ENCODE results near the gene LIG1.

GRCh38 chr19:48169578-48169938 lies 586 bp downstream of the LIG1 start:
- TF ChIP-seq FOXA1 (IDR thresholded peaks at IDR 0.05) (no peak), ZNF384 (IDR thresholded peaks at IDR 0.05) (no peak), L3MBTL2 (conservative IDR thresholded peaks at IDR 0.05) (no peak), FOXM1 (IDR thresholded peaks at IDR 0.05; ENCODE audit: borderline replicate concordance) (no peak), FOXK2 (IDR thresholded peaks at IDR 0.05) (no peak), TARDBP (IDR thresholded peaks at IDR 0.05) (no peak)

All from HEK293T (cell line).